GM12878 (cell line): ENCODE measurements around the gene SERP1. TPM values are rescaled to one million over a fixed set of nuclear protein-coding genes. Genes with fewer than 3 reads are reported as not detected.

Source experiments
- ATAC-seq: fragments of 200-7000 bp; cut with Tn5 transposase; 3 replicates; pipeline ENCODE4 v1.9.1; 2020; ENCODE audit warnings: mild to moderate bottlenecking, moderate library complexity
- BruUV-seq: library from RNA; stranded (reverse); fragments of 400-500 nt; replicated peaks from 2 replicates; lab custom pipeline; 2021; lab: Mats Ljungman, UMichigan
- CTCF ChIA-PET: fragments of 300-600 bp; sonication (Branson Sonifier 250); formaldehyde crosslinking; extraction: SDS; loops from one replicate; lab custom pipeline; 2021; ENCODE audit warnings: inconsistent platforms; lab: Yijun Ruan, JAX
- POLR2A ChIA-PET: fragments of 350-600 bp; formaldehyde crosslinking; extraction: SDS; loops from one replicate; lab custom pipeline; 2021; ENCODE audit warnings: inconsistent platforms; lab: Charles Lee
- RAD21 ChIA-PET: fragments of 300-600 bp; sonication (Branson Sonifier 250); formaldehyde crosslinking; loops from one replicate; lab custom pipeline; 2023; ENCODE audit warnings: antibody characterized with exemption; ENCODE audit not compliant: unreplicated experiment; lab: Charles Lee
- SMC1A ChIA-PET: fragments of 300-600 bp; sonication (Branson Sonifier 250); formaldehyde crosslinking; loops from one replicate; lab custom pipeline; 2023; ENCODE audit not compliant: unreplicated experiment, uncharacterized antibody; lab: Charles Lee
- DNase-seq: peaks from one replicate; pipeline ENCODE4 v3.0.0-alpha.2; 2011; ENCODE audit warnings: low read depth, low spot score
- FAIRE-seq: peaks from 3 replicates; lab custom pipeline; 2011; peaks lifted over from hg19 to GRCh38; lab: Jason Lieb, UNC
- H2AFZ ChIP-seq: 2 replicates; pipeline ENCODE4 v1.6.0; 2011; ENCODE audit warnings: low read depth, low read length, control low read depth; ENCODE audit not compliant: control insufficient read depth
- H3K27ac ChIP-seq: 2 replicates; pipeline ENCODE4 v1.5.1; 2011; ENCODE audit warnings: control low read depth; ENCODE audit not compliant: control insufficient read depth, insufficient read depth
- H3K27me3 ChIP-seq, 2 experiments: replicated peaks in 1 of 2; 2 replicates each; pipeline versions ENCODE4 v1.6.0 to v1.6.1; 2011; ENCODE audit warnings: low read length in 1 of 2; ENCODE audit not compliant: control insufficient read depth in 2 of 2, insufficient read depth in 2 of 2
- H3K36me3 ChIP-seq, 2 experiments: 2 replicates each; pipeline ENCODE4 v1.5.1; 2011; ENCODE audit warnings: low read length in 1 of 2; ENCODE audit not compliant: control insufficient read depth in 2 of 2, insufficient read depth in 2 of 2
- H3K4me1 ChIP-seq: 2 replicates; pipeline ENCODE4 v1.6.1; 2011; ENCODE audit warnings: mild to moderate bottlenecking, low read length, moderate library complexity, mixed read lengths; ENCODE audit not compliant: control insufficient read depth, insufficient read depth
- H3K4me2 ChIP-seq: 2 replicates; pipeline ENCODE4 v1.6.0; 2011; ENCODE audit warnings: control low read depth; ENCODE audit not compliant: control insufficient read depth, insufficient read depth
- H3K4me3 ChIP-seq: fragments of 200-600 bp; sonication (generic); 2 replicates; pipeline ENCODE4 v1.5.1; 2016
- H3K79me2 ChIP-seq: 2 replicates; pipeline ENCODE4 v1.6.0; 2011; ENCODE audit warnings: low read length; ENCODE audit not compliant: control insufficient read depth, insufficient read depth
- H3K9ac ChIP-seq: 2 replicates; pipeline ENCODE4 v1.8.0; 2011; ENCODE audit warnings: low read length, control low read depth, mixed read lengths; ENCODE audit not compliant: control insufficient read depth, insufficient read depth
- H3K9me3 ChIP-seq: replicated peaks from 3 replicates; pipeline ENCODE4 v1.5.1; 2011; ENCODE audit warnings: mild to moderate bottlenecking, low read length; ENCODE audit not compliant: control insufficient read depth, insufficient read depth
- H4K20me1 ChIP-seq: 2 replicates; pipeline ENCODE4 v1.6.0; 2011; ENCODE audit not compliant: control insufficient read depth, insufficient read depth
- CBX3 ChIP-seq: fragments of 200-600 bp; sonication (generic); IDR thresholded peaks from 2 replicates; pipeline ENCODE4 v1.6.1; 2016; ENCODE audit warnings: low read depth, borderline replicate concordance
- IKZF1 ChIP-seq: fragments of 450-650 bp; conservative IDR thresholded peaks from 2 replicates; pipeline ENCODE4 v1.6.1; 2017; ENCODE audit warnings: antibody characterized with exemption, mild to moderate bottlenecking
- LARP7 ChIP-seq: fragments of 450-650 bp; IDR thresholded peaks from 2 replicates; pipeline ENCODE4 v1.6.1; 2017; ENCODE audit warnings: mild to moderate bottlenecking
- RAD51 ChIP-seq: fragments of 450-650 bp; IDR thresholded peaks from 2 replicates; pipeline ENCODE4 v1.6.1; 2016; ENCODE audit warnings: moderate library complexity, mild to moderate bottlenecking, inconsistent platforms
- RFX5 ChIP-seq: IDR thresholded peaks from 2 replicates; pipeline ENCODE4 v1.6.1; 2011; ENCODE audit warnings: low read depth, low read length, improper control_type of control experiment
- SIX5 ChIP-seq: IDR thresholded peaks from 2 replicates; pipeline ENCODE4 v1.6.1; 2011; ENCODE audit warnings: mild to moderate bottlenecking, low read depth, low read length, moderate library complexity; ENCODE audit not compliant: severe bottlenecking
- SUPT20H ChIP-seq: IDR thresholded peaks from 2 replicates; pipeline ENCODE4 v1.6.1; 2011; ENCODE audit warnings: low read depth, mild to moderate bottlenecking, low read length, moderate library complexity, borderline replicate concordance; ENCODE audit not compliant: control insufficient read depth
- SUZ12 ChIP-seq: fragments of 200-600 bp; sonication (generic); IDR thresholded peaks from one replicate; pipeline ENCODE4 v1.6.1; 2018; ENCODE audit warnings: antibody characterized with exemption, mild to moderate bottlenecking; ENCODE audit not compliant: unreplicated experiment
- TCF12 ChIP-seq: IDR thresholded peaks from 2 replicates; pipeline ENCODE4 v1.6.1; 2011; ENCODE audit warnings: low read depth, mild to moderate bottlenecking, low read length
- ZNF274 ChIP-seq: IDR thresholded peaks from one replicate; pipeline ENCODE4 v1.8.0; 2011; ENCODE audit not compliant: insufficient read length, insufficient read depth
- WGBS: methylation state at CpG from one replicate; pipeline ENCODE4 v1.1.6; 2016; ENCODE audit warnings: low lambda C conversion rate; ENCODE audit not compliant: insufficient replicate concordance, insufficient coverage; ENCODE audit errors: missing lambda C conversion rate; 5-methylcytosine and 5-hydroxymethylcytosine counted together
- in situ Hi-C: fragments of 300-500 bp; cut with MboI; formaldehyde crosslinking; loops from 9 replicates; pipeline ENCODE4 v1.14.3; 2018; ENCODE audit warnings: mixed read lengths
- intact Hi-C: fragments of 100-400 bp; cut with micrococcal nuclease; formaldehyde crosslinking; loops from one replicate; pipeline ENCODE4 v1.14.2; 2022; ENCODE audit not compliant: unreplicated experiment
- polyA plus RNA-seq, 11 experiments: library from polyadenylated mRNA; depleted of rRNA in 4 of 11; unstranded in 6 of 11; stranded (reverse) in 5 of 11; fragments of >200 nt; fragmentation: Nextera tagmentation in 4 of 11; fragmentation: Illumina TruSeq in 1 of 11; extraction: Ambion mirVana in 4 of 11; extraction: Trizol in 1 of 11; gene quantifications; 1 replicate in 1 of 11; 2 replicates in 10 of 11; pipeline versions ENCODE4 v1.2.1 to v1.2.3, GENCODE V29; 2011 to 2016; ENCODE audit warnings: inconsistent platforms in 2 of 11, missing spikeins in 2 of 11, low read depth in 1 of 11
- total RNA-seq, 4 experiments: library from RNA; depleted of rRNA in 3 of 4; stranded (reverse); fragments of >200 nt in 3 of 4; fragmentation: Illumina TruSeq in 1 of 4; extraction: Trizol in 1 of 4; gene quantifications; 2 replicates each; pipeline versions ENCODE4 v1.2.1 to v1.2.3, GENCODE V29; 2013 to 2021
- TF ChIP-seq, protein P1 (sequence below): IDR thresholded peaks from 2 replicates; pipeline ENCODE4 v1.6.1; 2011; ENCODE audit warnings: mild to moderate bottlenecking, low read depth, low read length, moderate library complexity; ENCODE audit not compliant: insufficient replicate concordance
- TF ChIP-seq, protein P2 (sequence below): fragments of 450-650 bp; IDR thresholded peaks from 2 replicates; pipeline ENCODE4 v1.6.1; 2017; ENCODE audit warnings: mild to moderate bottlenecking
- TF ChIP-seq, protein P3 (sequence below): fragments of 450-650 bp; formaldehyde crosslinking; IDR thresholded peaks from 2 replicates; pipeline ENCODE4 v1.5.0; 2022; ENCODE audit warnings: mild to moderate bottlenecking, missing genetic modification characterization
- TF ChIP-seq, protein P4 (sequence below): IDR thresholded peaks from 2 replicates; pipeline ENCODE4 v1.6.1; 2012; ENCODE audit warnings: low read depth, low read length, improper control_type of control experiment

The SERP1 gene
- total and polyA plus RNA-seq, 10 of the 15 experiments (the other 5 are each of a cell fraction or from before 2014, with no cell fraction given): 31.1 to 242 (median 87.0) TPM

DNA sequence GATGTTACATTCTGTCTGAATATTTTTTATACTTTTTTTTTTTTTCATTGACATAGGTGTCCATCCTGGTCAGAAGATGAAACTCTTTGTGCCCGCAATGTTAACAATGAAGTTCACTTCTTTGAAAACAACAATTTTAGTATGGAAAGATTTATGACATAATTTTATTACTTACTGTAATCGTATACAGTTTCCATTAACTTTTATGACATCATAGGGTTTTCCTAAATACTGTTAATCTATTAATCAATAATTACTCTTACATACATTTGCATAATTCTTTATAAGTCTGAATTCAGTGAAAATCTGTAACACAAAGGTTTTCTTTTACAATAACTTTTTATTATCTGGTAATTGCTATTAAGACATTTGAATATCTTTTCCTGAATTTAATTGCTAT is 17.9 kb upstream of the SERP1 start:
- 91% methylated on average over 2 of the region's 2 CpGs for WGBS
- ChIA-PET CTCF (no interaction called here), SMC1A (interaction anchor here (0.6 to 5.6 kb wide), 3 partner anchors 13 to 29 kb away, joined by 3 to 29 read pairs (median 3); no protein-coding TSS in a partner anchor), POLR2A (no interaction called here), RAD21 (no interaction called here)
- BruUV-seq: no TSS peak
- Histone ChIP-seq H3K4me1 (no peaks in the 10 kb centered on the region), H3K36me3 (peaks cover 0 to 27% of the 10 kb centered on the region in 2 experiments), H2AFZ (no peak overlapping the region), H3K4me3 (no peak overlapping the region), H3K27ac (no peak overlapping the region), H3K79me2 (peaks cover 7% of the 10 kb centered on the region), H4K20me1 (no peaks in the 10 kb centered on the region), H3K9me3 (no peaks in the 10 kb centered on the region; the same call in 2 of the 3 replicates), H3K4me2 (no peak overlapping the region), H3K9ac (no peak overlapping the region), H3K27me3 (no peaks in the 10 kb centered on the region)
- FAIRE-seq (no peak), ATAC-seq (no peak), DNase-seq (no peak)
- in situ Hi-C loops (no loop called here), intact Hi-C loops (no loop called here)
- TF ChIP-seq RFX5 (no peak), TCF12 (no peak), SUPT20H (no peak), ZNF274 (no peak), SUZ12 (no peak), RAD51 (no peak), LARP7 (no peak), IKZF1 (no peak), CBX3 (no peak), SIX5 (no peak)
- TF ChIP-seq, protein P1, sequence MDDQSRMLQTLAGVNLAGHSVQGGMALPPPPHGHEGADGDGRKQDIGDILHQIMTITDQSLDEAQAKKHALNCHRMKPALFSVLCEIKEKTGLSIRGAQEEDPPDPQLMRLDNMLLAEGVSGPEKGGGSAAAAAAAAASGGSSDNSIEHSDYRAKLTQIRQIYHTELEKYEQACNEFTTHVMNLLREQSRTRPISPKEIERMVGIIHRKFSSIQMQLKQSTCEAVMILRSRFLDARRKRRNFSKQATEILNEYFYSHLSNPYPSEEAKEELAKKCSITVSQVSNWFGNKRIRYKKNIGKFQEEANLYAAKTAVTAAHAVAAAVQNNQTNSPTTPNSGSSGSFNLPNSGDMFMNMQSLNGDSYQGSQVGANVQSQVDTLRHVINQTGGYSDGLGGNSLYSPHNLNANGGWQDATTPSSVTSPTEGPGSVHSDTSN: no peak
- TF ChIP-seq, protein P2, sequence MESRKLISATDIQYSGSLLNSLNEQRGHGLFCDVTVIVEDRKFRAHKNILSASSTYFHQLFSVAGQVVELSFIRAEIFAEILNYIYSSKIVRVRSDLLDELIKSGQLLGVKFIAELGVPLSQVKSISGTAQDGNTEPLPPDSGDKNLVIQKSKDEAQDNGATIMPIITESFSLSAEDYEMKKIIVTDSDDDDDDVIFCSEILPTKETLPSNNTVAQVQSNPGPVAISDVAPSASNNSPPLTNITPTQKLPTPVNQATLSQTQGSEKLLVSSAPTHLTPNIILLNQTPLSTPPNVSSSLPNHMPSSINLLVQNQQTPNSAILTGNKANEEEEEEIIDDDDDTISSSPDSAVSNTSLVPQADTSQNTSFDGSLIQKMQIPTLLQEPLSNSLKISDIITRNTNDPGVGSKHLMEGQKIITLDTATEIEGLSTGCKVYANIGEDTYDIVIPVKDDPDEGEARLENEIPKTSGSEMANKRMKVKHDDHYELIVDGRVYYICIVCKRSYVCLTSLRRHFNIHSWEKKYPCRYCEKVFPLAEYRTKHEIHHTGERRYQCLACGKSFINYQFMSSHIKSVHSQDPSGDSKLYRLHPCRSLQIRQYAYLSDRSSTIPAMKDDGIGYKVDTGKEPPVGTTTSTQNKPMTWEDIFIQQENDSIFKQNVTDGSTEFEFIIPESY: no peak
- TF ChIP-seq, protein P3, sequence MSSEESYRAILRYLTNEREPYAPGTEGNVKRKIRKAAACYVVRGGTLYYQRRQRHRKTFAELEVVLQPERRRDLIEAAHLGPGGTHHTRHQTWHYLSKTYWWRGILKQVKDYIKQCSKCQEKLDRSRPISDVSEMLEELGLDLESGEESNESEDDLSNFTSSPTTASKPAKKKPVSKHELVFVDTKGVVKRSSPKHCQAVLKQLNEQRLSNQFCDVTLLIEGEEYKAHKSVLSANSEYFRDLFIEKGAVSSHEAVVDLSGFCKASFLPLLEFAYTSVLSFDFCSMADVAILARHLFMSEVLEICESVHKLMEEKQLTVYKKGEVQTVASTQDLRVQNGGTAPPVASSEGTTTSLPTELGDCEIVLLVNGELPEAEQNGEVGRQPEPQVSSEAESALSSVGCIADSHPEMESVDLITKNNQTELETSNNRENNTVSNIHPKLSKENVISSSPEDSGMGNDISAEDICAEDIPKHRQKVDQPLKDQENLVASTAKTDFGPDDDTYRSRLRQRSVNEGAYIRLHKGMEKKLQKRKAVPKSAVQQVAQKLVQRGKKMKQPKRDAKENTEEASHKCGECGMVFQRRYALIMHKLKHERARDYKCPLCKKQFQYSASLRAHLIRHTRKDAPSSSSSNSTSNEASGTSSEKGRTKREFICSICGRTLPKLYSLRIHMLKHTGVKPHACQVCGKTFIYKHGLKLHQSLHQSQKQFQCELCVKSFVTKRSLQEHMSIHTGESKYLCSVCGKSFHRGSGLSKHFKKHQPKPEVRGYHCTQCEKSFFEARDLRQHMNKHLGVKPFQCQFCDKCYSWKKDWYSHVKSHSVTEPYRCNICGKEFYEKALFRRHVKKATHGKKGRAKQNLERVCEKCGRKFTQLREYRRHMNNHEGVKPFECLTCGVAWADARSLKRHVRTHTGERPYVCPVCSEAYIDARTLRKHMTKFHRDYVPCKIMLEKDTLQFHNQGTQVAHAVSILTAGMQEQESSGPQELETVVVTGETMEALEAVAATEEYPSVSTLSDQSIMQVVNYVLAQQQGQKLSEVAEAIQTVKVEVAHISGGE (CRISPR knock-in tag): no peak
- TF ChIP-seq, protein P4, sequence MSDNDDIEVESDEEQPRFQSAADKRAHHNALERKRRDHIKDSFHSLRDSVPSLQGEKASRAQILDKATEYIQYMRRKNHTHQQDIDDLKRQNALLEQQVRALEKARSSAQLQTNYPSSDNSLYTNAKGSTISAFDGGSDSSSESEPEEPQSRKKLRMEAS: no peak
